Measurements from ENCODE around the gene THSD4. TPM values are rescaled to one million over a fixed set of nuclear protein-coding genes. Genes with fewer than 3 reads are reported as not detected.

The THSD4 gene
- total RNA-seq, 1 donor = 15.6 TPM

- H4K20me1 ChIP-seq (ENCODE audit: insufficient read depth, low read length) = no peaks in the 10 kb centered on the region
- no peak overlapping the region for H2AFZ ChIP-seq (ENCODE audit: low read length)
Observed at GRCh38 chr15:71293723-71294122, 178.5 kb downstream of the THSD4 start.

GRCh38 chr15:71294251-71294910 lies 179.1 kb downstream of the THSD4 start:
- H2AFZ ChIP-seq (ENCODE audit: low read length) = no peak overlapping the region
- no peaks in the 10 kb centered on the region for H3K27me3 ChIP-seq (ENCODE audit: insufficient read depth, low read length)
- no peaks in the 10 kb centered on the region for H3K36me3 ChIP-seq (ENCODE audit: insufficient read depth, low read length)
- peak overlapping the region; percentile 99 for H3K27ac ChIP-seq (ENCODE audit: low read depth, low read length)
- TF ChIP-seq CTCF (IDR thresholded peaks at IDR 0.05; ENCODE audit: extremely low read depth, low read depth, low read length) = no peak
- no peaks in the 10 kb centered on the region for H4K20me1 ChIP-seq (ENCODE audit: insufficient read depth, low read length)
- no peaks in the 10 kb centered on the region for H3K79me2 ChIP-seq (ENCODE audit: insufficient read depth, low read length)
- DNase-seq (ENCODE audit: insufficient read length, low spot score, missing footprints) = peak; percentile 90
- no peaks in the 10 kb centered on the region for H3K9me3 ChIP-seq (ENCODE audit: low read depth, low read length)
- peak overlapping the region; percentile 21 for H3K4me3 ChIP-seq (ENCODE audit: insufficient read depth, low read length)
- H3K4me2 ChIP-seq (ENCODE audit: insufficient read depth, low read length) = peak overlapping the region; percentile 76
- peaks cover 33% of the 10 kb centered on the region for H3K4me1 ChIP-seq (ENCODE audit: insufficient read depth, low read length)

More at GRCh38 chr15:71293723-71294122, 178.5 kb downstream of the THSD4 start:
- Histone ChIP-seq H3K4me1 (ENCODE audit: insufficient read depth, low read length) (peaks cover 36% of the 10 kb centered on the region), H3K4me2 (ENCODE audit: insufficient read depth, low read length) (peak overlapping the region; percentile 76), H3K36me3 (ENCODE audit: insufficient read depth, low read length) (no peaks in the 10 kb centered on the region), H3K4me3 (ENCODE audit: insufficient read depth, low read length) (no peak overlapping the region), H3K27ac (ENCODE audit: low read depth, low read length) (peak overlapping the region; percentile 99), H3K9me3 (ENCODE audit: low read depth, low read length) (no peaks in the 10 kb centered on the region), H3K79me2 (ENCODE audit: insufficient read depth, low read length) (no peaks in the 10 kb centered on the region), H3K27me3 (ENCODE audit: insufficient read depth, low read length) (no peaks in the 10 kb centered on the region)
- DNase-seq (ENCODE audit: insufficient read length, low spot score, missing footprints) = no peak
- TF ChIP-seq CTCF (IDR thresholded peaks at IDR 0.05; ENCODE audit: extremely low read depth, low read depth, low read length) = no peak

GRCh38 chr15:71294911-71295602 lies 179.8 kb downstream of the THSD4 start:
- TF ChIP-seq CTCF (IDR thresholded peaks at IDR 0.05; ENCODE audit: extremely low read depth, low read depth, low read length) = no peak
- peak; percentile 89 for DNase-seq (ENCODE audit: insufficient read length, low spot score, missing footprints)
- H3K27me3 ChIP-seq (ENCODE audit: insufficient read depth, low read length) = no peaks in the 10 kb centered on the region
- H3K79me2 ChIP-seq (ENCODE audit: insufficient read depth, low read length) = no peaks in the 10 kb centered on the region
- H3K9me3 ChIP-seq (ENCODE audit: low read depth, low read length) = no peaks in the 10 kb centered on the region
- no peaks in the 10 kb centered on the region for H4K20me1 ChIP-seq (ENCODE audit: insufficient read depth, low read length)
- H3K36me3 ChIP-seq (ENCODE audit: insufficient read depth, low read length) = no peaks in the 10 kb centered on the region
- peak overlapping the region; percentile 41 for H3K4me3 ChIP-seq (ENCODE audit: insufficient read depth, low read length)
- H3K4me1 ChIP-seq (ENCODE audit: insufficient read depth, low read length) = peaks cover 33% of the 10 kb centered on the region
- H3K27ac ChIP-seq (ENCODE audit: low read depth, low read length) = peak overlapping the region; percentile 99
- no peak overlapping the region for H2AFZ ChIP-seq (ENCODE audit: low read length)
- H3K4me2 ChIP-seq (ENCODE audit: insufficient read depth, low read length) = peak overlapping the region; percentile 76

GRCh38 chr15:71295603-71296314 lies 180.5 kb downstream of the THSD4 start:
- peaks cover 33% of the 10 kb centered on the region for H3K4me1 ChIP-seq (ENCODE audit: insufficient read depth, low read length)

More at GRCh38 chr15:71295603-71296314, 180.5 kb downstream of the THSD4 start:
- peak overlapping the region; percentile 35 for H3K4me2 ChIP-seq (ENCODE audit: insufficient read depth, low read length)
- H3K27ac ChIP-seq (ENCODE audit: low read depth, low read length) = peak overlapping the region; percentile 99
- H4K20me1 ChIP-seq (ENCODE audit: insufficient read depth, low read length) = no peaks in the 10 kb centered on the region
- H3K36me3 ChIP-seq (ENCODE audit: insufficient read depth, low read length) = no peaks in the 10 kb centered on the region
- no peak for TF ChIP-seq CTCF (IDR thresholded peaks at IDR 0.05; ENCODE audit: extremely low read depth, low read depth, low read length)
- no peaks in the 10 kb centered on the region for H3K9me3 ChIP-seq (ENCODE audit: low read depth, low read length)
- H3K79me2 ChIP-seq (ENCODE audit: insufficient read depth, low read length) = no peaks in the 10 kb centered on the region
- H2AFZ ChIP-seq (ENCODE audit: low read length) = no peak overlapping the region
- no peak overlapping the region for H3K4me3 ChIP-seq (ENCODE audit: insufficient read depth, low read length)
- H3K27me3 ChIP-seq (ENCODE audit: insufficient read depth, low read length) = no peaks in the 10 kb centered on the region
- DNase-seq (ENCODE audit: insufficient read length, low spot score, missing footprints) = no peak
